Muscle of back (tissue), 11 donors: Measurements from ENCODE around the gene TRAIP. TPM values are rescaled to one million over a fixed set of nuclear protein-coding genes. Genes with fewer than 3 reads are reported as not detected.

Experiments used
- DNase-seq, 3 donors: peaks; one replicate each; pipeline versions ENCODE4 v3.0.0 to v3.0.0-alpha.2; 2013
- polyA plus RNA-seq, 10 donors: library from polyadenylated mRNA; unstranded; fragments of 120-200 nt; gene quantifications; one replicate each; pipeline ENCODE4 v1.2.1, GENCODE V29; 2013; ENCODE audit not compliant: insufficient read length in 10 of 10

TRAIP gene
- polyA plus RNA-seq, 10 donors = 3.3 to 6.2 (median 4.8) TPM

DNA sequence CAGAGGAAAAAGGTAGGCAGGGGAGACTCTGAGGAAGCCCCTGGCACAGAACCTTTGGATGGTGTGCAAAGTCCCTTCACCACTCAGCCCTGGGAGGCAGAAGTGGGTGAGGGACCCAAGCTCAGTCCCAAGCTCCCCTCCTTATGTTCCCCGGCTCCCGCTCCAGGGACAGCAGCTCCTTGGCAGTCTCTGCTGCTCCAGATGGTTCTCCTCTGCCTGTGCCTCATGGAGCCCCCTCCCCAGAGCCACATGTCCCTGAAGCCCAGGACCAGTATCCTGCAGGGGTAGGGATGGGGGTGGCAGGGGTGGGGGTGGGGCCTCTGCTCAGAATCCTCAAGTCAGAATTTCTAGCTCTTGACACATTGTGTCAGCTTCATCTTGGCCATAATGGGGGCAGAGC, 21.4 kb upstream of the TRAIP start:
- DNase-seq = no peak

DNA sequence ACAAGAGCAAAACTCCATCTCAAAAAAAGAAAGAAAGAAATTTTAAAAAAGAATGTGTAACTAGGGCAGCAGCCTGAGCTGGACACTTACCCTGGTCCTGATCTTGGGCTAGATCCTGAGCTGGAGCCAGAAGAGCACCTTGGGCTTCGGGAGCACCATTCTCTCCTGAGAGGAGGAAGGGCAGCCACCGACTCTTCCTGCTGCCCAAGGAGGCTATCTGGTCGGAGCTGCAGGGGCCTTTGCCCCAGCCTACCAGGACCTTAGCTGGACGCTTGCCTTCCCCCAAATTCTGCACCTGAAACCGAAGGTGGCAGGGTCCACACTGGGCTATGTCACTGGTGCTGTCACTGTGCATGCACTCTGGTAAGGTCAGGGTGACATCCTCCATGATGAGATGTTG, 20.2 kb upstream of the TRAIP start:
- no peak for DNase-seq

DNA sequence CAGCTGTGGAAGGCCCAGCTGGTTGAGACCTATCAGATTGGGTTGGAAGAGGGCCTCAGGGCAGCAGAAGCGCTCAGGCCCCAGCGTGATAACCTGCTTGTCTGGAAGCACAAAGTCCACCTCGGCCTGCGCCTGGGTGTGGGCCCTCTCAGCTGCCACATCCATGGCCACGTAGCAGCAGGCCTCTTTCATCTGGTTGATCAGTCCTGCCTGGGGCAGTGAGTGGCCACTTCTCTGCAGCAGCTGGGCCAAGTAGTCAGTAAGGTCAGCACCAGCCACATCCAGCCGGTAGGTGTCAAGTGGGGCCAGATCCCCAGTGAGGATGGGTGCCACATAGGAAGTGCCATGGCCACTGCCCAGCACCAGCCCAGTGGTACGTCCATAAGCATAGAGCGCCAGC, 17.3 kb upstream of the TRAIP start:
- no peak for DNase-seq

DNA sequence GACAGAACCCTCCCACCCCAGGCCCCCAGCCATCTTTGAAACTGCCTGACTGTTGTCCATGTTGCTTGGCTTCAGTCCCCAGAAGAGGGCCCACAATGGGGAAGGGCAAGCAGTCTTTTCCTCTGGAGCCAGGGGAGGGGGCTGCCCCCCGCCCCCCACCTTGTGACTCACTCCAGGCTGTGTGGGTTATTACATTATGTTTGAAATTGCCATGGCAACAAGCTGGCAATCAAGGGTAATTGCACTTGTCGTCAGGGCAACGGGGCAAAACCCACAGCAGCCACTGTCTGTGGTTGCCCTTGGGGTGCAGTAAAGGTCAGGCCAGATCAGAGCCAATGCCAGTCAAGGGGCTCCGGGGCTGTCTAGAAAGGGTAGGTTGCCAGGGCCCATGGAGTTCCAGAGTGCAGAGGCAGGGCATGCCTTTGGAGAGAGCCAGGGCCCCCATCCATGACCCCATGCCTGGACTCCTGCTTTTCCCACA, 16.5 kb upstream of the TRAIP start:
- DNase-seq = no peak

DNA sequence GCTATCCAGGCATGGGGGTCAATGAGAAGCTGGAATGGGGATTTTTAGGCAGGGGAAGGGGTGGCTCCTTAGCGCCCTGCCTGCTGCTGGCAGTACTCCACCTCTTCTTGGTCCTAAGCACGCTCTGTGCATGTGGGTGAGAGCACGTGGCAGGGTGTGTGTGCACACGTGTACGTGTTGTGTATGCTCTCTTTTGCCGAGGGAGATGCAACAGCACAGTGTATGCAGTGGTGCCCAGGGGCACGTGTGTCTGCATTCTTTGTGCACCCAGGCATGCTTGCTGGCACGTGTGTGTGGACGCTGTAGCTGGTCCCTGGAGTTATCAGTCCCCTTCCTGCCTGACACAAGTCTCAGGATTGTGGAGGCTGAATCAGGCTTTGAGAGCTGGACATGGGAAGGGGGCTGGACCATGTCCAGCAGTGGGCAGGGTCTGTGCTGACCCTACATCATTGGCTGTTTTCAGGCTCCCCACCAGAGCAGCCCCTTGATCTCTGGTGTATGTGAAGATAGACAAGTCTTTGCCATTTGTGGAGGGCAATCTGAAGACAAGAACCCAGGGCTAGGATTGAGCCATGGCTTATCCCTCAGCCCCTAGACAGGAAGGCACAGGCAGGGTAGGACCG, 15.3 kb upstream of the TRAIP start:
- no peak for DNase-seq

DNA sequence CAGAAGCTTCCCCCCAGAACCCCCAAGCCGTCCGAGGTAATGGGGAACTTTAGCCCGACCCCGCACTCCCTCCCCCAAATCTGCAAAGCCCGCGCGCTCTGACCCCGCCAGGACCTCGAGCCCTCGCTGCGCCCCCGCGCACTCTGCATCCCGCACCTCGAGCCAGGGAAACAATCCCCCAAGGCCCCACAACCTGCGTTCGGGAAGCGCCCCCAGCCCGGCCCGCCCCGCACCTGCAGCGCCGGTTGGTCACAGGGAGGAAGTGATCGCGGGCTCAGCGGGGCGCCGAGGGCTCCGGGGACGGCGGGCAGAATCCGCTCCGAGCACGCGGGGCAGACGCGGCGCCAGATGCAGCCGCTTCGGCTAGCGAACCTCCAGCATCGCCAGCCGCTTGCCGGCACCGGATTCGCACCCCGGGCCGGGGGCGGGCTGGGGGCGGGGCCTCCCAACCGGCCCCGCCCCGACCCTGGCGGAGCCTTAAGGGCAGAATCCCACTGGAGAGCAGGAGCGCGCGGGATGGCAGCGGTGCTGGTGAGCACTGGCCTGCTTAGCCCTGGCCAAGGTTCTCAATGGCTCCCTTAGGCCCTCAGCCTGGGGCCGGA, 13.3 kb upstream of the TRAIP start, which contains the start of gene CAMKV:
CAMKV (minus strand) TSS at position 382 of the 602 bp plus-strand sequence. CDS start 7,518 bp downstream, outside the sequence.
- peak in 1 of 3 donors; percentile 42 for DNase-seq

DNA sequence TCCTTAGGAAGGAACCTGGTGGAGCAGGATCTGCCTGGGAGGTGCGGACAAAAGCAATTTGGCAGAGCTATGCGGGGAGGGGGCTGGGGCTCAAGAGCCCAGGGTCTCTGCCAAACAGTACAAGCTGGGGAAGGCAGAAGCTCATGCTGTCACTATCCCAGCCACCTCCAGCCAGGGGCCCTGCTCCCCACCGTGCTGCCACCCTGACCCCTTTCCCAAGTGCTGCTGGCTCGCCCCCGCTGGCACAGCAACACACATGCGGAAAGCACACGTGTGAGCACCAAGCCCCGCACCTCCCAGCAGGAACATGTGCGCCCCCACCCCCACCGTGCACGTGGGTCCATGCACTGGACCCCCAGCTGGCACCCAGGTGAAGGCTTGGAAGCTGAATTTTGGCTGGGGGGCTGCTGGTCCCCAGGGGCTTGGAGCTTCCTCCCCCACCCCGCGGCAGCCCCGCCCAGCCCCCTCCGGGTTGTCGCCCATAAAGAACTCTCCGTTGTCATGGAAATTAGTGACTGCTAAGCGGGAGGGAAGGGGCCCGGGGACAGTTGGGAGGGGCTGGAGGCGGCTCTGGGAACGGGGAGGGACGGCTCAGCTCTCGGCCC, 12.6 kb upstream of the TRAIP start:
- peak in 1 of 3 donors; percentile 26 for DNase-seq

DNA sequence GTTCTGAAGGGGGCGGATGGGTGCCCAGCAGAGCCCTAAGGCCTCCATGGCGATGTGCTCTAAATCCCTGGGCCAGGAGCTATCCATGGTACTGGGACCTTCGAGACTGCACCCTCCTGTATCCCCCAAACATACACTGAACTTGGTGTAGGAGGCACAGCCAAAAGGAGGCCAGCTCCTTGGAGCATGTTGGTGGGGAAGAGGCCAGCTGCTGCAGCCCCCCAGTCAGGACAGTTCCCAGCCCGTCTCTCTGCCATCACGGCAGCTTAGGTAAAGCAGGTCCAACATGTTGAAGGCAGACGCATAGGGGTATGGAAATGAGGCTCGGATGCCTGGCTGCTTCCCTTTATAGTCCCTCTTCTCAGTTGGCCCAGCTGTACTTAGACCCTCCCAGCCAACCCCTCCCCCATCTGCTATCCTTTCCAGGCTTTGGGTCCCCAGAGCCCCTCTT, 11.5 kb upstream of the TRAIP start:
- DNase-seq = peak in 2 of 3 donors; percentile 22 to 62

DNA sequence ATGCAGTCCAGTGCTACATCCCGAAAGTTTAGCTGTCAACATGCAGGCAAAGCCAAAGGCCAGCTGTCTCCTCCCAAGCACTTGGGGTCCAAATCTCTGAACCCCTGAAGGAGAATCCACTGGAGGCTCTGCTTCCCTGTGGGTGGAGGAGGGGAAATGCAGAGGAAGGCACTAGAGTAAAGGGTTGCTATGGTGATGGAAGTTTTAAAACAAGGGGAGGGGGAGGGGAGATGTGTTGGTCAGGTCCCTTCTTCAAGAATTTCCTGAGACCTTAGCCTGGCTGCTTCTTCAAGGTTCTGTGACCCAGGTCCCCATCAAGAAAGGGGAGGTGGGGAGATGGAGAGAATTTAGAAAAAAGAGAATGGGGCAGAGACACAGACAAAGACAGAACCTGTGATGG, 11.0 kb upstream of the TRAIP start:
- DNase-seq = no peak

DNA sequence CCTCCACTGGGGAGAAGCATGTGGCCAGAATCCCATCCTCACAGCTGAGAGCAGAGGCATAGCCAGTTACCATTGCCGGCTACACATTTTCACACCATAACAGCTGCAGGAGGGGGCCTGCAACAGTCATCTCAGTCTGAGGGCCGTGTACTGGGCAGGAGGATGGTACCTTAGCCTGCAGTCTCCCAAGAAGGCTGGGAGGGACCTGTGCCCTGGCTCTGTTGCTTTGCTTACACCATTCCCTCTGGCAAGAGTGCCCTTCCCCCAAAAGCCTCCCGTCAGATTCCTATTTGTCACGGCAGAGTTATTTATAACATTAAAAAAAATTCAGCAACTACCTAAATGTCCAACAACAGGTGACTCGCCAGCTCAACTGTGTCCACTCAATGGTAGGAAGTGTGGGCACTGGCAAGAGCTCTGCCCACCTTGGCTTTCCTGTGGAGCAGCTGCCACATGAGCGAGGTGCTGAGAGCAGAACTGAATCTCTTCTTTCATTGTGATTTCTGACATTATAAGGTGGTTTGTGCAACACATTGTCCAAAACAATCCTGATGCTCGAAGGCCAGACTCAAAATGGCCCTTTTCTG, 8.9 kb upstream of the TRAIP start:
- DNase-seq = no peak

DNA sequence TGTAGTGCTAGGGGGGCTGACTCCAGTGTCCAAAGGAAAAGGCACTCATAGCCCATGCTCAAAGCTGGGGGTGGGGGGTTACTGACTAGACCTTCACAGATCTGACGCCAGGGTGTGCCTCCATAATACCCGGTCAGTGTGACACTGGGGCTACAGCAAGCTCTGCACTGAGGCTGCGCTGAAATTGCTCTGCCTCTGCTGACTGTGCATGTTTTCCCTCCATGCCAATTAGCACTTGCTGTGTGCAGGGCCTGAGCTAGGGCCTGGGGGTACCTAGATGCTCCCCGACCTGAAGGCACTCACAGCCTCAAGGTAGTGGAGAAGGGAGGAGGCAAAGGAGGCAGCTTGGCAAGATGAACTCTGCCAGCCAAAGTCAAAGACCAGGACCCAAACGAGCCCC, 8.1 kb upstream of the TRAIP start:
- no peak for DNase-seq

DNA sequence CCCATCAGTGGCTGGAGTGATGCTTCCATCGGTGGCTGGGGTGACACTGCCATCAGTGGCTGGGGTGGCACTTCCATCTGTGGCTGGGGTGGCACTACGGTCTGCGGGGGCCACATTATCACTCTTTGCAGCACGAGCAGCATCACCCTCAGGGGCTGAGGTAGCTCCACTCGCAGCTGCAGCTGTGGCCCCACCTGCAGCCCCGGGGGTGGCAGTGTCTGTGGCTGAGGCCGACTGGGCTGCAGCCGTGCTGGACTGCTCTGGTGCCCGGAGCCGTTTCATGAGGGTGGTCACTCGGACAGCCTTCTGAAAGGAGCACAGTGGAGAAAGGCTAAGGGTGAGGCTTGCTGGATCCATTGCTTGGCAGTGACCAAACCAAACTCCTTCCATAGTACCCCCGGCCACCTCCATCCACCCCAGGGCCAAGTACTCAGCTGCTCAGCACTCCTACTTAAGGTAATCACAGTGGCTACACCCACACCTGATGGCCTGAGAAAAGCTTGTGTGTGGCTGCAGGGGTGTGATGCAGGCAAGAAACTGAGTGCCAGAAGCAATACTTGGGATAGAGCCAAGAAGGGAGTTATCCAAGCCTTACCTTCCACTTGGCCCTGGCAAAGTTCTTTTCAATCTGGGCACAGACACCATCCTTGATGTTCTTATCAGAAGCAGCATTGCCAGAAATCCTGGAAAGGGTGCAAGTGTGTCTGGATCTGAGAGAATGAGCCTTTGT, 3.4 kb upstream of the TRAIP start:
- DNase-seq = no peak

DNA sequence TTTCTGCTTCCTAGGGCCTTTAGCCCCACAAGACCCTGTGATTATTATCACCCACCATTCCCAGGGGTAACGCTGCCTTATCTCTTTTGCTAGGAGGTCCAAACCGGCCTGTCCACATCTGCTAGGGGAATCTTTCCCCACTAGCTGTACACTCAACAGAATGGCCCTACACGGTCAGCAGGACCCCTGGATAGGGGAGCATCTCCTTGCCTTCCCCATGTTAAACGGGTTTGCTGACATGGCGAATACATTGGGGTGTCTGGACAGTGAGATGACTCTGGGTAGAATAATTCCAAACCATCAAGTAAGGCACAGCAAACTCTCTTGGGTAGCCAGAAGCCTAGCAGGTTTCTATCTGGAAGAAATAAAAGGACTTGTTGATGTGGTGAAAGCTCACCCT, 702 bp downstream of the TRAIP start:
- no peak for DNase-seq

DNA sequence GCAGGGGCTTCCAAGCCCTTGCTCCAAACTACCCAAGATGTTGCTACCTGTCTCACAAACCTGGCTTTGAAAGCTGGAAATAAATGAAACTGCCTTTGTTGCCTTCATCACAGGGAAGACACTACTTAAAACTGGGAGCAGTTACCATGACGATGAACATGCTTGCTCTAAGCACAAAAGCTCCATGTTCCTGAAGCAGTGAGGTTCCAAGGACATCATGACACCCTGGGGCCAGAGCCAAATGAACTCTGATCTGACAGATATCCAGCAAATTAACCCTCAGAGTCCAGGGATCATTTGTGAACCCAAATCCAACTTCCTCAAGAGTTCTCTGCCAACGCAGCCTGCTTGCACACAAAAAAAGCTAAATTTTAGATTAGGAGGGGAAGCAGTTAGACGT, 10.7 kb downstream of the TRAIP start:
- DNase-seq = no peak

DNA sequence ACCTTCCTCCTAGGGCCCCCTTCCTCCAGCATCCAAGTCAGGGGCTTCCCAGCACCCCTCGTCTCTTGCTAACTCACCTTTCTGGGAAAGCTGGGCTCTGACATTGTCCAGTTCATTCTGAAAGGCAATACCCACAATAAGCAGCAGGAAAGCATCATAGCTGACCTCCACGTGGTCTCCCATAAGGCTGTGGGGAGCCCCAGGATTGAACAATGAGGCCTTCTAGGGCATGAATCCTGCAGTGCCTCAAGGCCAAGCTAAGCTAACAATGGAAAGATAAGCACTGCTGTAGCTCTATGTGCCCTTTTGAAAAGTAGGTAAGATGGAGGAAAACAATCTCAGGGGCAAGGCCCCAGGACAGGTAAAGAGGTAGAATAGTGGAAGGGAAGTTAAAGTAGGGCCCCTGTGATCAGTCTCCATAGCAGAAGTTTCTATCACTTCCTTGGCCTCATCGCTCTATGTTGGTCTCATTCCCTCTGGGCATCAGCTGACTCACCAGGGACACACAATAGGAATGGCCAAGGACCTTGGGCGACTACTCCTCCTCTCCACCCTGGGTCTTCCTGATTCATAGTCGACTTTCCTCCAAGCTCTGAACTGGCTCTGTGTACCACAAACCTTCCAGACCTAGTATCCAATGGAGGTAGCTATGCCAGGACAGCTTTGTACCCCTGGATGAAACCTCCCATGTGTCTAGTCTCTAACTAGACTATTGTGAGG, 11.7 kb downstream of the TRAIP start:
- no peak for DNase-seq

DNA sequence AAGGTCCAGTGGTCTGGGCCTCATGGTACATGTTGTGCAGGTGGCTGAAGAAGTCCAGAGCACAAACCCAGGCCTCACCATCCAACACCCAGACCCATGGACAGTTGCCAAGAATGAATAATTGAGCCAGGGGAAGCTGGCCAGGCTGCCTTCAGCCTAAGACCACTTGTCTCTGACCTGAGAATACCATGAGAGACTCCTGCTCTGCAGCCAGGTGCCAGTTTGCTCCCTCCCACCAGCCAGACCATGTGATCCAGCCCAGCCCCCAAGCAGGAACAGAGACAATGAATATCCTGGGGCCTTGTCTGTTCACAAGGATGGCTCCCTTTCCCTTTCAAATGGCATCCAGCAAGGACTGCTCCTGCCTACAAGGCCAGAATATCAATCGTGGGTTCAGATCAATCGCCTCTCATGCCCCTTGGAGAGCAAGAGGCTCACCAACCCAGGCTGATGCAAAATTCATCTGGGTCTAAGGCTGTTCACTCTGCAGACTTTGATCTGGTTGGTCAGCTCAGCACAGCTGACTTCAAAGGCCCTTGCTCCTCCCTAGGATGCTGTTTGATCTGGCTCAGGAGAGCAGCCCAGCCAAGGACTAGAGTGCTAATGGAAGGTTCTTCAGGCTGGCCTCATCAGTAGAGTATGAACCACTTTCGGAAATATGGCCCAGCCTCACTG, 13.4 kb downstream of the TRAIP start:
- no peak for DNase-seq

DNA sequence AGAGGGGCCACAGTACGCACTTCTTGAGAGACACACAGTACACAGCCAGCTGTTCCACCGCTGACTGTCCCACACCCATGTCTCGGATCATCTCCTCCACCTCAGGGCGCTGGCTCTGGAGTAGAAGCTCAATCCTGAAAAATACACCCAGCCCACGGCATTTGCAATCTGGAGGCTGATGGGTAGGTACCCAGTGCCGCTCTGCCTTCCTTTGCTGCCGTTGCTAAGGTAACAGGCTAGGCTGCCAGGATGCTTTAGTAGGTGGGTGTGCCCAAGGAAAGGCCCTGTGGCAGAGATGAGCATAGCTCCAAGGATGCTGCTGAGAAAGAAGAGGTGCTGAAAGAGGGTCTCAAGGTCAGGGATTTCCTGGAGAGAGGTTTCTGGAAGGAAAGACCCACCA, 14.6 kb downstream of the TRAIP start:
- no peak for DNase-seq

DNA sequence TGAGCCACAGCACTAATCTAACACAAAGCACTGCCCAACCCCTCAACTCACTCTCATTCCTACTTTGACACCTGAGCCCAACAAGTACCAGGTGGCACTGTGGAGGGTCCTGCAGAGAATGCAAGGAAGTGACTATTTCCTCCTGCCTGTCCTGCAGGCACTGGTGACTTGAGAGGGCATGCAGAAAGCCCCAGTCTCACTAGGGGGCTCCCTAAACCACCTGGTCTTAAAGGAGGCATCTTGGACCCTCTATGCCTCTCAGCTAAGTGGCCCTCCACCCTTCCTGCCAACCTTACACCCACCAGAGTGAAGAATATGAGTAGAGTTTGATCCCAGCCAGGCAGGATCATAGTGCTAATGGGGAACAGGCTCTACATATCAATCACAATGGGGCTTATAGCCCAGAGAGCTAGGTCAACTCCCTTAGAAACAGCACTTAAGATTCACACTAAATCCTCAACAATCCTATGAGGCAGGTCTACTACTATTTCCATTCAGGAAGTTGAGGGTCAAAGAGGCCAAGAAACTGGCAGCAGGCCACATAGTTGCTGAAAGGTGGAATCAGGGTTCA, 15.2 kb downstream of the TRAIP start:
- DNase-seq = peak in 1 of 3 donors; percentile 43

DNA sequence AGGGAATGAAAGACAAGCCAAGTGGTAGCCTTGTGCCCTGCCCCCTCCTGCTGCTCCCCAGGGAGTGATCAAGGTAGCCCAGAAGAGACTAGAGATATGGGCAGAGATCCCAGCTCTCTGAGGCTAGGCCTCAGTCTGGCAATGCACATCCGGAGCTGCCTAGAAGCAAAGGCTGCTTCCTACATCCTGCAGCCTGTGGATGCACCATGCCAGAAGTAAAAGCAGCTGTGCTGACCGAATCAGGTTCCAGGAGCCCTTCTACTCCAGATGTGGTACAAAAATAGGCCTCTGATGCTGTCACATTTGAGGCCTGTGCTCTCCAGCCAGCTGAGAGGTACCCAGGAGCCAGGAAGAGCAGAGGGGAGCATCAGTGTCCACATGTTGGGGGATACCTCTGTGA, 16.0 kb downstream of the TRAIP start:
- DNase-seq = peak in 2 of 3 donors; percentile 43 to 91

DNA sequence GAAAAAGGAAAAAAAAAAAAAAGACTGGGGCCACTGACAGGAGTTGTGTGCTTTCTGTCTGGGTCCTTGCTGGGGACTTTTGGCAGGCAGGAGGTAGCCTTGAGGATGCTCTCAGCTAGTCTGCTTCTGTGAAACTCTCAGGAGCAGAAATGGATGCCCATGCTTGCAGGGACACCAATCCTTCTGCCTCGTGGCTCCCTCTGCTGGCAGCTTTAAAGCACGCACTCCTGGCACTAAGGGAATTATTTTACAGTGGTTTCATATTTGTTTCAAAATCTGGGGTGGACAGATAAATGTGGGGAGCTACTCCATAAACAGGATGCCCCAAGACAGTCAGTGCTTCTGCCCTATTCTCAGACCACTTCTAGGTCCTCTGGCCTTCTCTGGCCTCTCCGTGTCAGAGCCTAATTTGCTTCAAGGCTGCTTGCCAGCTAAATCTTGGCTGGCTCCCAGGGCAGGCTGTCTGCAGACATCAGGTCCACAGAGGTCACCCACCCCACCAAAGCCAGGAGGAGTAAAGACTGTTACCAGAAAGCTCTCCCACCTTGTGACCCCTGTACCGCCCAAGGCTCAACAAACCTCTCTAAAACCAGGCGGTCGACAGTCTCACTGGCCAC, 17.1 kb downstream of the TRAIP start:
- DNase-seq = peak; percentile 76 to 93 (median 90)
